PC-3 (cell line): ENCODE data around the gene ARSD. TPM values are rescaled to one million over a fixed set of nuclear protein-coding genes. Genes with fewer than 3 reads are reported as not detected.

ENCODE experiments used
- ATAC-seq: fragments of 200-7000 bp; cut with Tn5 transposase; 2 replicates; pipeline ENCODE4 v1.9.1; 2020; ENCODE audit warnings: mild to moderate bottlenecking, moderate library complexity
- BruUV-seq: library from RNA; stranded (reverse); fragments of 400-500 nt; replicated peaks from 2 replicates; lab custom pipeline; 2021; lab: Mats Ljungman, UMichigan
- CTCF ChIA-PET: fragments of 300-600 bp; sonication (Branson Sonifier 250); formaldehyde crosslinking; loops from one replicate; lab custom pipeline; 2022; ENCODE audit warnings: antibody characterized with exemption; lab: Charles Lee
- POLR2A ChIA-PET: fragments of 300-600 bp; sonication (Branson Sonifier 250); formaldehyde crosslinking; loops from one replicate; lab custom pipeline; 2022; ENCODE audit warnings: antibody characterized with exemption; ENCODE audit not compliant: unreplicated experiment; lab: Charles Lee
- DNase-seq: peaks from one replicate; pipeline ENCODE4 v3.0.0-alpha.2; 2015
- H2AFZ ChIP-seq: fragments of 300-600 bp; sonication (generic); 2 replicates; pipeline ENCODE4 v1.6.0; 2016; ENCODE audit warnings: antibody characterized with exemption, low read length
- H3F3A ChIP-seq: fragments of 300-600 bp; sonication (generic); one replicate; pipeline ENCODE4 v1.6.0; 2017; ENCODE audit warnings: antibody characterized with exemption, low read length, control low read depth, mild to moderate bottlenecking; ENCODE audit not compliant: unreplicated experiment
- H3K27ac ChIP-seq: fragments of 300-600 bp; sonication (generic); 2 replicates; pipeline ENCODE4 v1.5.1; 2016; ENCODE audit warnings: mild to moderate bottlenecking, low read length
- H3K27me3 ChIP-seq: fragments of 300-600 bp; sonication (generic); 2 replicates; pipeline ENCODE4 v1.6.1; 2016; ENCODE audit warnings: low read length, mixed read lengths
- H3K36me3 ChIP-seq: fragments of 300-600 bp; sonication (generic); 2 replicates; pipeline ENCODE4 v1.6.1; 2016; ENCODE audit warnings: low read depth, mixed run types, low read length, mixed read lengths
- H3K4me1 ChIP-seq: fragments of 300-600 bp; sonication (generic); 2 replicates; pipeline ENCODE4 v1.5.1; 2016; ENCODE audit warnings: low read length; ENCODE audit not compliant: insufficient read depth
- H3K4me2 ChIP-seq: fragments of 300-600 bp; sonication (generic); 2 replicates; pipeline ENCODE4 v1.6.0; 2016; ENCODE audit warnings: low read length
- H3K4me3 ChIP-seq: fragments of 300-600 bp; sonication (generic); 2 replicates; pipeline ENCODE4 v1.5.1; 2016; ENCODE audit warnings: mild to moderate bottlenecking, low read length, mixed read lengths
- H3K79me2 ChIP-seq: fragments of 300-600 bp; sonication (generic); 2 replicates; pipeline ENCODE4 v1.6.1; 2017; ENCODE audit warnings: low read length, mixed read lengths
- H3K9ac ChIP-seq: fragments of 300-600 bp; sonication (generic); 2 replicates; pipeline ENCODE4 v1.6.0; 2016; ENCODE audit warnings: mild to moderate bottlenecking, low read length
- H3K9me2 ChIP-seq: fragments of 300-600 bp; sonication (generic); replicated peaks from 2 replicates; pipeline ENCODE4 v1.6.1; 2016; ENCODE audit warnings: mixed run types, low read length, mixed read lengths
- H3K9me3 ChIP-seq: fragments of 300-600 bp; sonication (generic); 2 replicates; pipeline ENCODE4 v1.6.1; 2016; ENCODE audit warnings: low read length, mixed read lengths
- H4K20me1 ChIP-seq: fragments of 300-600 bp; sonication (generic); 2 replicates; pipeline ENCODE4 v1.6.1; 2016; ENCODE audit warnings: low read length, mixed read lengths
- CTCF ChIP-seq: fragments of 300-600 bp; sonication (generic); conservative IDR thresholded peaks from 2 replicates; pipeline ENCODE4 v1.5.1; 2017; ENCODE audit warnings: antibody characterized with exemption, low read depth, mild to moderate bottlenecking, low read length
- EZH2 ChIP-seq: fragments of 300-600 bp; sonication (generic); IDR thresholded peaks from one replicate; pipeline ENCODE4 v1.6.1; 2017; ENCODE audit warnings: antibody characterized with exemption, mild to moderate bottlenecking, low read length; ENCODE audit not compliant: unreplicated experiment
- EZH2phosphoT487 ChIP-seq: fragments of 300-600 bp; sonication (generic); IDR thresholded peaks from 2 replicates; pipeline ENCODE4 v1.6.1; 2018; ENCODE audit warnings: mild to moderate bottlenecking, antibody characterized with exemption, low read length, borderline replicate concordance
- intact Hi-C: fragments of 100-400 bp; cut with micrococcal nuclease; formaldehyde crosslinking; loops from 2 replicates; pipeline ENCODE4 v1.9.0; 2023
- total RNA-seq: library from RNA; depleted of rRNA; stranded (reverse); fragments of >200 nt; gene quantifications from 2 replicates; pipeline ENCODE4 v1.2.3, GENCODE V29; 2014

The ARSD gene
- total RNA-seq, 1 experiment from 2014 or later: 13.8 TPM

- POLR2A ChIA-PET: no interaction called here
Observed at GRCh38 chrX:2870650-2871049, 58.5 kb downstream of the ARSD start.

GRCh38 chrX:2867206-2867605 is 61.9 kb downstream of the ARSD start:
- POLR2A ChIA-PET: no interaction called here
- Histone ChIP-seq H3K9me2 (no peaks in the 10 kb centered on the region), H2AFZ (no peak overlapping the region), H3F3A (no peaks in the 10 kb centered on the region), H3K79me2 (no peaks in the 10 kb centered on the region), H3K4me2 (no peak overlapping the region), H3K27ac (no peak overlapping the region), H3K4me3 (no peak overlapping the region), H3K4me1 (no peaks in the 10 kb centered on the region), H3K36me3 (no peaks in the 10 kb centered on the region), H3K9ac (no peak overlapping the region), H3K9me3 (no peaks in the 10 kb centered on the region), H4K20me1 (no peaks in the 10 kb centered on the region), H3K27me3 (peaks cover 29% of the 10 kb centered on the region)
- DNase-seq: no peak
- intact Hi-C loops: no loop called here
- CTCF ChIA-PET: no interaction called here
- no TSS peak for BruUV-seq
- ATAC-seq: no peak
- no peak for TF ChIP-seq EZH2phosphoT487
- no peak for TF ChIP-seq EZH2
- TF ChIP-seq CTCF: no peak

More at GRCh38 chrX:2870650-2871049, 58.5 kb downstream of the ARSD start:
- DNase-seq (no peak), ATAC-seq (no peak)
- no TSS peak for BruUV-seq
- Histone ChIP-seq H3K4me2 (no peak overlapping the region), H3K9me3 (no peaks in the 10 kb centered on the region), H3K4me3 (no peak overlapping the region), H3K9ac (no peak overlapping the region), H4K20me1 (no peaks in the 10 kb centered on the region), H3K27ac (no peak overlapping the region), H3K4me1 (no peaks in the 10 kb centered on the region), H3F3A (no peaks in the 10 kb centered on the region), H3K79me2 (no peaks in the 10 kb centered on the region), H3K36me3 (no peaks in the 10 kb centered on the region), H3K27me3 (peaks cover 7% of the 10 kb centered on the region; the same call in 1 of the 2 replicates), H2AFZ (no peak overlapping the region), H3K9me2 (no peaks in the 10 kb centered on the region)
- CTCF ChIA-PET: no interaction called here
- TF ChIP-seq CTCF (no peak), EZH2 (no peak), EZH2phosphoT487 (no peak)
- intact Hi-C loops: no loop called here

GRCh38 chrX:2863646-2864045 is 65.5 kb downstream of the ARSD start:
- H3K9ac ChIP-seq: no peak overlapping the region
- H3K4me1 ChIP-seq: no peaks in the 10 kb centered on the region
- POLR2A ChIA-PET: no interaction called here
- DNase-seq (no peak), ATAC-seq (no peak)
- peaks cover 34% of the 10 kb centered on the region for H3K27me3 ChIP-seq
- intact Hi-C loops: no loop called here
- H2AFZ ChIP-seq: no peak overlapping the region
- H3F3A ChIP-seq: no peaks in the 10 kb centered on the region
- no peak overlapping the region for H3K4me3 ChIP-seq
- H3K36me3 ChIP-seq: no peaks in the 10 kb centered on the region
- TF ChIP-seq EZH2phosphoT487 (no peak), EZH2 (no peak), CTCF (no peak)
- no peaks in the 10 kb centered on the region for H4K20me1 ChIP-seq
- no peaks in the 10 kb centered on the region for H3K79me2 ChIP-seq
- no peaks in the 10 kb centered on the region for H3K9me3 ChIP-seq
- no peak overlapping the region for H3K4me2 ChIP-seq
- H3K9me2 ChIP-seq: no peaks in the 10 kb centered on the region
- CTCF ChIA-PET: no interaction called here
- H3K27ac ChIP-seq: no peak overlapping the region
- no TSS peak for BruUV-seq
